HepG2 (cell line): Measurements from ENCODE around the gene LANCL1.

ENCODE experiments used
- MXI1 ChIP-seq: IDR thresholded peaks from 3 replicates; pipeline ENCODE4 v1.6.1; 2012; ENCODE audit warnings: low read depth, low read length, inconsistent platforms, borderline replicate concordance
- SRF ChIP-seq: IDR thresholded peaks from 2 replicates; pipeline ENCODE4 v1.6.1; 2011; ENCODE audit warnings: mild to moderate bottlenecking, low read depth, low read length, moderate library complexity
- TEF ChIP-seq: sonication (generic); formaldehyde crosslinking; IDR thresholded peaks from 2 replicates; pipeline ENCODE4 v1.5.0; 2020; ENCODE audit warnings: missing genetic modification reagents
- ZNF713 ChIP-seq: sonication (generic); formaldehyde crosslinking; IDR thresholded peaks from 2 replicates; pipeline ENCODE4 v1.4.0; 2020; ENCODE audit warnings: mild to moderate bottlenecking, missing genetic modification reagents

- no peak for TF ChIP-seq SRF
- TF ChIP-seq ZNF713 (CRISPR knock-in tag) = no peak
- TF ChIP-seq MXI1 = no peak
- no peak for TF ChIP-seq TEF (CRISPR knock-in tag)
These were observed 17.2 kb downstream of the LANCL1 start for GRCh38 chr2:210459407-210459806.
